MCF 10A (cell line): Measurements from ENCODE around the gene RTP5. TPM values are rescaled to one million over a fixed set of nuclear protein-coding genes. Genes with fewer than 3 reads are reported as not detected.
"Not testable (repeated sequence)": the region's sequence is repeated elsewhere in the genome, so short reads cannot be mapped to it uniquely, and the experiment has no call there.

Source experiments
- BruUV-seq: library from RNA; stranded (reverse); fragments of 400-500 nt; replicated peaks from 2 replicates; lab custom pipeline; 2021; lab: Mats Ljungman, UMichigan
- CTCF ChIA-PET: fragments of 300-600 bp; sonication (Branson Sonifier 250); formaldehyde crosslinking; extraction: SDS; loops from one replicate; lab custom pipeline; 2021; ENCODE audit warnings: antibody characterized with exemption, inconsistent platforms; lab: Yijun Ruan, JAX
- POLR2A ChIA-PET: fragments of 300-600, 350-650 bp; sonication (Branson Sonifier 250); formaldehyde crosslinking; extraction: SDS; loops from one replicate; lab custom pipeline; 2020; ENCODE audit warnings: antibody characterized with exemption, inconsistent platforms; lab: Yijun Ruan, JAX
- DNase-seq: peaks from one replicate; pipeline ENCODE4 v3.0.0-alpha.2; 2018; ENCODE audit not compliant: unreplicated experiment
- H3K27ac Mint-ChIP-seq: one replicate; pipeline ENCODE4 v1.8.0; 2022; ENCODE audit warnings: mild to moderate bottlenecking, low read depth, mixed read lengths; ENCODE audit not compliant: unreplicated experiment
- H3K27me3 Mint-ChIP-seq: one replicate; pipeline ENCODE4 v1.8.0; 2022; ENCODE audit warnings: mixed read lengths; ENCODE audit not compliant: insufficient read depth, unreplicated experiment
- H3K36me3 Mint-ChIP-seq: one replicate; pipeline ENCODE4 v1.8.0; 2022; ENCODE audit warnings: mild to moderate bottlenecking, moderate library complexity, mixed read lengths; ENCODE audit not compliant: insufficient read depth, unreplicated experiment
- H3K4me1 Mint-ChIP-seq: one replicate; pipeline ENCODE4 v1.8.0; 2022; ENCODE audit warnings: mixed read lengths; ENCODE audit not compliant: insufficient read depth, unreplicated experiment
- H3K4me3 Mint-ChIP-seq: one replicate; pipeline ENCODE4 v1.8.0; 2022; ENCODE audit warnings: mild to moderate bottlenecking, moderate library complexity, mixed read lengths; ENCODE audit not compliant: unreplicated experiment
- H3K9me3 Mint-ChIP-seq: one replicate; pipeline ENCODE4 v1.8.0; 2022; ENCODE audit warnings: mixed read lengths; ENCODE audit not compliant: unreplicated experiment
- intact Hi-C: fragments of 100-400 bp; cut with micrococcal nuclease; formaldehyde crosslinking; loops from 2 replicates; pipeline ENCODE4 v1.14.1; 2022
- total RNA-seq: library from RNA; stranded (reverse); gene quantifications from 2 replicates; pipeline ENCODE4 v1.2.3, GENCODE V29; 2022
- TF ChIP-seq, protein P1 (sequence below): fragments of 200-600 bp; IDR thresholded peaks from one replicate; pipeline ENCODE4 v1.8.0; 2022; ENCODE audit warnings: antibody characterized with exemption, mild to moderate bottlenecking; ENCODE audit not compliant: unreplicated experiment

The RTP5 gene
- total RNA-seq, 1 experiment from 2014 or later: not detected

DNA sequence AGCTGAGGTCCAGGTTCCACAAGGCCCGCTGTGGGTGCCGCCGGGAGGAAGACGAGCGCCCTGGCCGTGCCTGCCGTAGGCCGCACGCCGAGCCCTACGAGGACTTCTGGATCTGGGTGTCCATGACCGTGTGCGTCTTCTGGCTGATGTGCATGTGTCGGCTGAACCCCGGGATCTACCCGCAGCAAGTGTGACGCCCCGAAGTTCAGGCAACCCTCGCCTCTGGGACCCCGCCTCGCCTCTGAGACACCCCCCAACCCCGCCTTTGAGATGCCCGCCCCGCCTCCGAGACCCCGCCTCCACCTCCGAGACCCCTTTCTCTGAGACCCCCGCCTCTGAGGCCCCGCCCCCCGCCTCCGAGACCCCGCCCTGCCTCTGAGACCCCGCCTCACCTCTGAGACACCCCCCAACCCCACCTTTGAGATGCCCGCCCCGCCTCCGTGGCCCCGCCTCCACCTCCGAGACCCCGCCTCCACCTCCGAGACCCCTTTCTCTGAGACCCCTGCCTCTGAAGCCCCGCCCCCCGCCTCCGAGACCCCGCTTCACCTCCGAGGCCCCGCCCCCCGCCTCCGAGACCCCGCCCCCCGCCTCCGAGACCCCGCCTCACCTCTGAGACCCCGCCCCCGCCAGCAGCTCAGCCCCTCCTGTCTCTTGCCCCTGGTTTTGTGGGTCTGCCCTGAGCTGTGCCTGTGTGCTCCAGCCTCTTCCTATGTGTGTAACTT is 3.7 kb downstream of the RTP5 start:
- intact Hi-C loops: no loop called here
- ChIA-PET CTCF (interaction anchor here (1.2 kb wide), 1 partner anchor 47 kb away, joined by 3 read pairs; no protein-coding TSS in a partner anchor), POLR2A (no interaction called here)
- TF ChIP-seq, protein P1, sequence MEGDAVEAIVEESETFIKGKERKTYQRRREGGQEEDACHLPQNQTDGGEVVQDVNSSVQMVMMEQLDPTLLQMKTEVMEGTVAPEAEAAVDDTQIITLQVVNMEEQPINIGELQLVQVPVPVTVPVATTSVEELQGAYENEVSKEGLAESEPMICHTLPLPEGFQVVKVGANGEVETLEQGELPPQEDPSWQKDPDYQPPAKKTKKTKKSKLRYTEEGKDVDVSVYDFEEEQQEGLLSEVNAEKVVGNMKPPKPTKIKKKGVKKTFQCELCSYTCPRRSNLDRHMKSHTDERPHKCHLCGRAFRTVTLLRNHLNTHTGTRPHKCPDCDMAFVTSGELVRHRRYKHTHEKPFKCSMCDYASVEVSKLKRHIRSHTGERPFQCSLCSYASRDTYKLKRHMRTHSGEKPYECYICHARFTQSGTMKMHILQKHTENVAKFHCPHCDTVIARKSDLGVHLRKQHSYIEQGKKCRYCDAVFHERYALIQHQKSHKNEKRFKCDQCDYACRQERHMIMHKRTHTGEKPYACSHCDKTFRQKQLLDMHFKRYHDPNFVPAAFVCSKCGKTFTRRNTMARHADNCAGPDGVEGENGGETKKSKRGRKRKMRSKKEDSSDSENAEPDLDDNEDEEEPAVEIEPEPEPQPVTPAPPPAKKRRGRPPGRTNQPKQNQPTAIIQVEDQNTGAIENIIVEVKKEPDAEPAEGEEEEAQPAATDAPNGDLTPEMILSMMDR: no peak
- no peak overlapping the region for H3K4me3 Mint-ChIP-seq
- no peak overlapping the region for H3K27ac Mint-ChIP-seq
- no TSS peak for BruUV-seq
- H3K9me3 Mint-ChIP-seq: no peaks in the 10 kb centered on the region
- H3K36me3 Mint-ChIP-seq: no peaks in the 10 kb centered on the region
- H3K27me3 Mint-ChIP-seq: peaks cover 7% of the 10 kb centered on the region
- DNase-seq: no peak
- H3K4me1 Mint-ChIP-seq: peaks cover 5% of the 10 kb centered on the region

DNA sequence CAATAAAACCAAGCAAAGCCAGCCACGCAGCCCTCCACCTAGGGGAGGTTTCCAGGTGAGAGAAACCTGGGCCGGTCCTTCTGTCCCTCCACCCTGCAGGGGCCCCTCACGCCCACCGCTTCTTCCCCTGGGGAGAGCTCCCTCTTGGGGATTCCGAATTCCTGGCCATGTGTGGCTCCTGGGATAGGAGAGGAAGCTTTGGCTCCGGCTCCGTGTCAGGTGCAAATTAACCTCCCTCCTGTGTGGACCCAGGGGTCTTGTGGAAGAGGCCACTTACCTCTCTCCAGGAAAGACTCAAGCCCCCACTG is 4.2 kb downstream of the RTP5 start:
- BruUV-seq: no TSS peak
- Mint-ChIP-seq H3K27ac (no peak overlapping the region), H3K4me1 (no peaks in the 10 kb centered on the region), H3K4me3 (no peak overlapping the region), H3K9me3 (no peaks in the 10 kb centered on the region), H3K36me3 (no peaks in the 10 kb centered on the region), H3K27me3 (peaks cover 2% of the 10 kb centered on the region)
- TF ChIP-seq, protein P1: no peak
- no peak for DNase-seq
- intact Hi-C loops: no loop called here
- ChIA-PET CTCF (interaction anchor here (0.7 to 1.2 kb wide), 2 partner anchors 48 to 138 kb away, joined by 3 read pairs; no protein-coding TSS in a partner anchor), POLR2A (no interaction called here)

DNA sequence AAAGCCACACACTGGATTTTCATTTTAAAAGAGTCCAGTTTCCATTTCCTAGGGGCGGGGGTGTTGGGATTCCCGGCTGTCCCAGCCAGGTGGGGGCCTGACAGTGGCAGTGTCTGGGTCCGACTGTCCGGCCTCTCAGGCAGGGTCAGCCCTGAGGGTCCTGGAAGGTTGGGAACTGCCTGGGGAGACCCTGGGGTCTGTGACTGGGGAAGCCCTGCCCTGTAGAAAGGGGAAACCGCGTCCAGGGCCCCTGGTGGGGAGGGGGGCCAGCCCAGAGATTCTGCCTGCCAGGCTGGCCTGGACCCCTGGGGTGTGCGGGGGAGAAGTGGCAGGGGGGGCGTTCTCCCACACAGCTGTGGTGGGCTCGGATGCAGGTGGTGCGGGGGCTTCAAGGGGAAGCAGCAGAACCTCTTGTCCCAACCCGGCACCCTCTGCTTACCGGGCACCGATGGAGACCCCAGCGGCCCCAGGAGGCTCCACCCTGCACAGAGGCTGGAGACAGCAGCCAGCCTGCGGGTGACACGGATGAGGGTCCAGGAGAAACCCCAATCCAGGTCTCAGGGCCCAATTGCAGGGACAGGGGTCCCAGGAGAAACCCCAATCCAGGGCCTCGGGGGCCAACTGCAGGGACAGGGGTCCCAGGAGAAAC is 4.9 kb downstream of the RTP5 start:
- intact Hi-C loops: no loop called here
- CTCF ChIA-PET: interaction anchor here (0.7 to 1.2 kb wide), 2 partner anchors 48 to 138 kb away, joined by 3 read pairs; no protein-coding TSS in a partner anchor
- TF ChIP-seq, protein P1: no peak
- Mint-ChIP-seq H3K27ac (no peak overlapping the region), H3K9me3 (no peaks in the 10 kb centered on the region), H3K27me3 (no peaks in the 10 kb centered on the region), H3K36me3 (no peaks in the 10 kb centered on the region), H3K4me1 (no peaks in the 10 kb centered on the region), H3K4me3 (no peak overlapping the region)
- no TSS peak for BruUV-seq
- POLR2A ChIA-PET: no interaction called here
- DNase-seq: no peak

DNA sequence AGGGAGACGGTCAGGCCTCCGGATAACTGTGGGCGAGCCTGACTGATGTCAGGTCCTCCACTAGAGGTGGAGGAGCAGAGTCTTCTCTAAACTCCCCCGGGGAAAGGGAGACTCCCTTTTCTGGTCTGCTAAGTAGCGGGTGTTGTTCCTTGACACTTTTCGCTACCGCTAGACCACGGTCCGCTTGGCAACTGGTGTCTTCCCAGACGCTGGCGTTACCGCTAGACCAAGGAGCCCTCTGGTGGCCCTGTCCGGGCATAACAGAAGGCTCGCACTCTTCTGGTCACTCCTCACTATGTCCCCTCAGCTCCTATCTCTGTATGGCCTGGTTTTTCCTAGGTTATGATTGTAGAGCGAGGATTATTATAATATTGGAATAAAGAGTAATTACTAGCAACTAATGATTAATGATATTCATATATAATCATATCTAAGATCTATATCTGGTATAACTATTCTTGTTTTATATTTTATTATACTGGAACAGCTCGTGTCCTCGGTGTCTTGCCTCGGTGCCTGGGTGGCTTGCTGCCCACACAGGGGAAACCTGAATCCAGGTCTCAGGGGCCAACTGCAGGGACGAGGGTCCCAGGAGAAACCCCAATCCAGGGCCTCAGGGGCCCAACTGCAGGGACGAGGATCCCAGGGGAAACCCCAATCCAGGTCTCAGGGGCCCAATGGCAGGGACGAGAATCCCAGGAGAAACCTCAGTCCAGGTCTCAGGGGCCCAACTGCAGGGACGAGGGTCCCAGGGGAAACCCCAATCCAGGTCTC is 6.4 kb downstream of the RTP5 start:
- CTCF ChIA-PET: not testable (repeated sequence)
- DNase-seq: peak; percentile 40

More for the DNA sequence above, 6.4 kb downstream of the RTP5 start:
- H3K4me1 Mint-ChIP-seq, H3K9me3 Mint-ChIP-seq, H3K27ac Mint-ChIP-seq, BruUV-seq, POLR2A ChIA-PET, H3K27me3 Mint-ChIP-seq, H3K4me3 Mint-ChIP-seq, H3K36me3 Mint-ChIP-seq: not testable (repeated sequence)
- intact Hi-C loops: loop anchor here (5.0 kb wide), 1 partner anchor 189 kb away; the partner anchor contains the start of gene DTYMK
